ENCODE results near the gene FILIP1L.

DNA sequence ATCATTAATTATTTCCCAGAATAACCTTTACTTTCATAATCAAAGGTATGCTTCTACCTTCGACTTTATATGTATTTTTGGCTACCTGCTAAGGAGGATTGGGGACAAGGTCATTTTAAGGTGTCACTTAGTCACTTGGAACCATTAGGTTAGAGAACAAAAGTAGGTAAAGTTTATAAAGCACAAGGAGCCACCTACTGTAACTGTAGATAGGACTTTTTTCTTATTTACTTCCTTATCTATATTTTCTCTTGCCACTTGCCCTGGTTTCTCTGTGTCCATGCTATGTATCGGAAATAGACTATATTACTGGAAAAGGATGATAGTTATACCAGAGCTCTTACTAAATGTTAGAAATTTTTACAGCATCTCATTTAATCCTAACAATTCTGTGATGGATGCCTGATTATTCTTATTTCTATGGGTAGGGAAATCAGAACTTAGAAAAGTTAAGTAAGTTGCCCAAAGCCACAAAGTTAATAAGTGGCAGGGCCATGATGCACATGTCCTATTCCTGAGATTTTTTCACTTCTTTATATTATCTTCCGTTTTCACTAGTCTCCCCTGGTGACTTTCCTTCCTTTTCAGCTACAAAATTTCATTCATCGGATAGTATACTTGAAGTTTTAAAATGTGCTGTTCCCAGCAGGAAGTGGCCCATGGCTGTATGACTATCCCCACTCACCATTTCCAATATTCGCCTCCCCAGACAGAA lies 164.2 kb downstream of the FILIP1L start:
- TF ChIP-seq, protein P1, sequence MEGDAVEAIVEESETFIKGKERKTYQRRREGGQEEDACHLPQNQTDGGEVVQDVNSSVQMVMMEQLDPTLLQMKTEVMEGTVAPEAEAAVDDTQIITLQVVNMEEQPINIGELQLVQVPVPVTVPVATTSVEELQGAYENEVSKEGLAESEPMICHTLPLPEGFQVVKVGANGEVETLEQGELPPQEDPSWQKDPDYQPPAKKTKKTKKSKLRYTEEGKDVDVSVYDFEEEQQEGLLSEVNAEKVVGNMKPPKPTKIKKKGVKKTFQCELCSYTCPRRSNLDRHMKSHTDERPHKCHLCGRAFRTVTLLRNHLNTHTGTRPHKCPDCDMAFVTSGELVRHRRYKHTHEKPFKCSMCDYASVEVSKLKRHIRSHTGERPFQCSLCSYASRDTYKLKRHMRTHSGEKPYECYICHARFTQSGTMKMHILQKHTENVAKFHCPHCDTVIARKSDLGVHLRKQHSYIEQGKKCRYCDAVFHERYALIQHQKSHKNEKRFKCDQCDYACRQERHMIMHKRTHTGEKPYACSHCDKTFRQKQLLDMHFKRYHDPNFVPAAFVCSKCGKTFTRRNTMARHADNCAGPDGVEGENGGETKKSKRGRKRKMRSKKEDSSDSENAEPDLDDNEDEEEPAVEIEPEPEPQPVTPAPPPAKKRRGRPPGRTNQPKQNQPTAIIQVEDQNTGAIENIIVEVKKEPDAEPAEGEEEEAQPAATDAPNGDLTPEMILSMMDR (IDR thresholded peaks at IDR 0.05 in 4 of 5, conservative IDR thresholded peaks at IDR 0.05 in 1 of 5) = no peak
- no peak for TF ChIP-seq POLR2A (IDR thresholded peaks at IDR 0.05)
